GM19455 (cell line): ENCODE data around the gene CFAP69.
"Not testable (repeated sequence)": the region's sequence is repeated elsewhere in the genome, so short reads cannot be mapped to it uniquely, and the experiment has no call there.

Experiments
- ATAC-seq: cut with Tn5 transposase; IDR thresholded peaks from one replicate; pipeline ENCODE4 v1.9.1; 2021; ENCODE audit not compliant: unreplicated experiment

The CFAP69 gene

GRCh38 chr7:90230834-90231233 is 14.1 kb upstream of the CFAP69 start:
- no peak for ATAC-seq

GRCh38 chr7:90231304-90231703 is 13.7 kb upstream of the CFAP69 start:
- no peak for ATAC-seq

GRCh38 chr7:90232430-90232829 is 12.5 kb upstream of the CFAP69 start:
- ATAC-seq, result no peak

- no peak for ATAC-seq
Measured at GRCh38 chr7:90233569-90233968, 11.4 kb upstream of the CFAP69 start.

GRCh38 chr7:90236721-90237289 is 8.2 kb upstream of the CFAP69 start:
- ATAC-seq, result no peak

GRCh38 chr7:90238022-90238421 is 7.0 kb upstream of the CFAP69 start:
- no peak for ATAC-seq

GRCh38 chr7:90238583-90238982 is 6.4 kb upstream of the CFAP69 start:
- ATAC-seq, result no peak

- no peak for ATAC-seq
Measured at GRCh38 chr7:90239050-90239449, 5.9 kb upstream of the CFAP69 start.

GRCh38 chr7:90239625-90240228 is 5.2 kb upstream of the CFAP69 start:
- ATAC-seq, result no peak

GRCh38 chr7:90242369-90243168 is 2.4 kb upstream of the CFAP69 start:
- ATAC-seq, result peak; percentile 50

GRCh38 chr7:90243556-90243955 is 1.4 kb upstream of the CFAP69 start:
- no peak for ATAC-seq

GRCh38 chr7:90244565-90244908 is 437 bp upstream of the CFAP69 start:
- peak; percentile 1 for ATAC-seq

GRCh38 chr7:90246171-90246570 is 1.2 kb downstream of the CFAP69 start:
- no peak for ATAC-seq

GRCh38 chr7:90248706-90249105 is 3.7 kb downstream of the CFAP69 start:
- no peak for ATAC-seq

- ATAC-seq, result no peak
Measured at GRCh38 chr7:90250601-90251303, 5.8 kb downstream of the CFAP69 start.

- no peak for ATAC-seq
Measured at GRCh38 chr7:90251304-90251635, 6.3 kb downstream of the CFAP69 start.

GRCh38 chr7:90256011-90256410 is 11.0 kb downstream of the CFAP69 start:
- not testable (repeated sequence) for ATAC-seq

- no peak for ATAC-seq
Measured at GRCh38 chr7:90256778-90257177, 11.8 kb downstream of the CFAP69 start.

- ATAC-seq, result no peak
Measured at GRCh38 chr7:90261441-90261840, 16.5 kb downstream of the CFAP69 start.

- peak; percentile 83 for ATAC-seq
Measured at GRCh38 chr7:90262438-90262837, 17.5 kb downstream of the CFAP69 start.

- ATAC-seq, result no peak
Measured at GRCh38 chr7:90266808-90267207, 21.8 kb downstream of the CFAP69 start.
